ENCODE measurements around the gene PCK2.

Gene PCK2

GRCh38 chr14:24077086-24077485, 17.0 kb upstream of the PCK2 start:
- no peak for DNase-seq

DNA sequence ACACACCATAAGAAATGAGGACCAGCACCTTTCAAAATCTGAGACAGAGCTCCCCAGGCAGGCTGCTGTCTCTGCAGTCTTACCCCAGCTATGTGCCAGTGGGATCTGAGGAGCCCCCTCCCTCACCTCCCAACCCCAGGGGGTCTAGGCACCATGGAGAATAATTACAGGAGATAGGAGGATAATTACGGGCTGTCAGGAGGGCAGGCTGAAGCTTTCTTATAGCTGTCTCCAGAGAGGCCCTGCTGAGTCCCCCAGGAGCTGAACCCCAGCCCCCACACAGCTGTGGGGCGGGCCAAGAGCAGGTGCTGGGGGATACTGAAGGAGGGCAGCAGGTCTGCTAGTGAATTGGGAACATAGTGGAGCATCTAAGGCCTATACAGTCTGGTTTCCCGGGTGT, 16.0 kb upstream of the PCK2 start:
- peak; percentile 96 for DNase-seq

DNA sequence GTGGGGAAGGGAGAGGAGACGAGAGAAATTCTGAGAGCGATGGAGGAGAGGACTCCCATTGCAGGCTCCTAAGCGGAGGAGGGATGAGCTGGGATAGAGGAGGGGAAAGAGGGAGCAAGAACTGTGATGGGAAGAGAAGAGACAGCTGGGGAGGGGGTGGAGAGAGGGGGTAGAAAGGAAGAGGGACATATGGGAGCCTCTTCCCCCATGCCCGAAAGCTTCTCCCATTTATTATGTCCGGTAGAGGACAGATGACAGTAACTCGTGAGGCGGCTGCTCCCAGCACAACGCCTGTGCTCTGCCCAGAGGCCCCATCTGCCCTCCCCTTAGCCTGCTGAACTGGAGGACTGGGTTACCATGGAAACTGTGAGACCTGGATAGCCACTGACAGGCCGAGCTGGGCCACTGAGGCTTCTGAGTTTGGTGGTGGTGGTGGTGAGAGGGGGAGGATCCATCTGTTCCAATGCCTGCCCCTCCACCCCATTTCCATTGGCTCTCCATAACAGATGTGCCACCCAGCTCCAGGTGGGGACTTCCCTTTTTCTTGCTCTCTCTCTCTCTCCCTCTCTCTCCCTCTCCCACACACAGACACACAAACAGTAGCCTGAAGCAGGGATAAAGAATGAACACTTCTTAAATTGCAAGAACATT, 14.5 kb upstream of the PCK2 start:
- DNase-seq = peak; percentile 26

DNA sequence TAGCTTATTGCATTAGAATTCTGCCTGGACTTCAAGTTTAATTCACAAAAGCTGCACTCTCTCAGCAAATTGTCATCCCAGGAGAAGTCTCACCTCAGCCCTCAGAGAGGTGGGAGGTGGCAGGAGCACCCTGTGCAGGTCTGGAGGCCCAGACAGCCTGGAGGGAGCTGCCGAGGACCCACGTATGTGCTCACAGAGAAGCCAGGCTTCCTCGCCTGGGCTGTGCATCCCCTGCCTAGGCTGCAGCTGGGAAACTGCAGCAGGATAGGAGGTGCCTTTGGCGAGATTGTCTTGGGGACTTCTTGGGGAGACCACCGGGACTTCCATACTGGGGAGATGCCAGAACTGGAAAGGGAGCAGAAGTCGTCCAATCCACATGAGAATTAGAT, 14.0 kb upstream of the PCK2 start:
- DNase-seq = no peak

GRCh38 chr14:24080888-24081738, 13.0 kb upstream of the PCK2 start:
- DNase-seq = peak; percentile 68

DNA sequence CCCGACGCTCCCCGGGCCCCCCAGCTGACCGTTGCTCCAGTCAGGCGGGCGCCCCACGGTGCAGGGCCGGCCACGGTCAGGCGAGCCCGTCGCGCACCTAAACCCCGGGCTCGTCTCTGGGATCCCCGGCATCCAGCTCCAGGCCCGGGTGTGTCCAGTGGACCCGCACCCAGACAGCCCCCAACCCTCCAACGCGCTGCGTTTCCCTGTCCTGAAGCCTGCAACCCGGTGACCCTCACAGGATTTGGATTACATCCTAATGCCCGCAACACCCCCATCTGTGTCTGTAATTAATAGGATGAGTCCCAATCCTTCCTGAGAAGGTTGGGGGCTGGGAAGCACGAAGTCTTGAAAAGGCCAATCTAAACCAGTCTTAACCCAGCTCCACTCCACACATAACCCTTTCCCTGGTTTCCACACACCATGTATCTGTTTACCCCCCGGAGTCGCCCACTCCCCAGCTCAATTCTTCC, 12.3 kb upstream of the PCK2 start:
- DNase-seq = no peak

DNA sequence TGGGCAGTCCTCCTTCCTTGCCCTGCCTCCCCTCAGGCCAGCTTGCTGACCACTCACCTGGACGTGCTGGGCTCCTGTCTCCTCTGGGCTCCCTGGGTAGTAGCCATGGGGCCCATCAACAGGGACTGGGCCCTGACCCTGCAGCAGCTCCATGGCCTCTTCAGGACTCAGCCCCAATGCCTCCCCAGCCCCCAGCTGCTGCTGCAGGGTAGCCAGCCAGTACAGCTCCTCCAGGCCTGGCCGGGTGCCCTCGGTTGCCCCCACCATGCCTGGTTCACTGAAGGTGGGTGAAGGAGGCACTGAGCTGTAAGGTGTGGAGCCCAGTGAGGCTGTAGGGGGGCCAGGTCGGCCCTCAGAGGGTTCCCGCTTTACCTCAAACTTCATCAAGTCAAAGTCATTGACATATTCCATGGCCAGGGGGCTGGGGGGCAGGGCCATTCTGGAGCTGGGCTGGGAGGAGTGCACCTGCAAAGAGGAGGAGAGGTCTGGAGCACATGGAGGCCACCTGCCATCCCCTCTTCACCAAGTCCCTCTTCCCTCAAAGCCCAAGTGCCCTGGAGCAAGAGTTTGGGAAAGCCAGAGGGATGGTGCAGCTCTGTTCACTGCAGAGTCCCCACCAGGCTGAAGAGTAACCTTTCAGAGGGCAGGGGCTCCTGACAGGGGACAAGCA, 11.6 kb upstream of the PCK2 start:
- DNase-seq = no peak

GRCh38 chr14:24083462-24083861, 10.6 kb upstream of the PCK2 start:
- DNase-seq = no peak

DNA sequence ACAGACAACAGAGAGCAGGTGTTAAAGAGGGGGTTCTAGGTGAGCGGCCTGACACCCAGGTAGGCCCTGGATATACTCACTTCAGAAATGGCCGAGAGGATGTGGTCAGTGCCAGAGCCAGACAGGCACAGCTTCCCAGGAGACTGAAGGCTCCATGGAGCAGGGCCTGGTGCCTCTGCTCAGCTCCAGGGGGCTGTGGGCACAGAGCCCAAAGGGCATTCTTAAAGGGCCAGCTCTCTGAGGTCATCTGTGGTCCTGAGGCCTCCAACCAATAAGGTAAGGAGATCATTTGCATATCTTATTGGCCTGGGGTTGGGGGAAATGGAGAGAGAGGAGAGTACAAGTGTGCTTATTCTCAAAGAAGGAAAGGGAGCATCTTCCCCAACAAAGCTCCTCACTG, 9.7 kb upstream of the PCK2 start:
- DNase-seq = no peak

- DNase-seq = no peak
Observed at GRCh38 chr14:24085215-24085614, 8.9 kb upstream of the PCK2 start.

- no peak for DNase-seq
Observed at GRCh38 chr14:24086193-24086955, 7.7 kb upstream of the PCK2 start.

GRCh38 chr14:24087004-24087403, 7.1 kb upstream of the PCK2 start:
- DNase-seq = no peak

GRCh38 chr14:24088095-24088494, 6.0 kb upstream of the PCK2 start:
- DNase-seq = no peak

DNA sequence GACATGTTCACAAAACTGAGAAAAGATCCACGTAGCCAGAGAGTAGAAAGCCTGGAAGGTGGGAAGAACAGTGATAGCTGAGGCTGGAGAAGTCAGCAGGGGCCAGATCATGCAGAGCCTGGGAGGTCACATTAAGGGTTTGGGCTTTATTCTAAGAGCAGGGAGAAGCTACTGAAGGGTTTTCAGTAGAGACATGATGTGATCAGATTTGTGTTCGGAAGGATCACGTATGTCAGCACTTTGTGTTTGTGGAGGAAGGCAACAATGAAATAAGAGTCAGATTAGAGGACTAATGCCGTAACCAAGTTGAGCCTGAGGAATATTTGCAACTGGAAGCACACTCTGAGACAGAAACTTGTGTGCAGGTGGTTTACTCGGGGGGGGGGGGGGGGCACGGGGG, 4.2 kb upstream of the PCK2 start:
- DNase-seq = no peak

GRCh38 chr14:24092110-24092504, 2.0 kb upstream of the PCK2 start:
- DNase-seq = no peak

DNA sequence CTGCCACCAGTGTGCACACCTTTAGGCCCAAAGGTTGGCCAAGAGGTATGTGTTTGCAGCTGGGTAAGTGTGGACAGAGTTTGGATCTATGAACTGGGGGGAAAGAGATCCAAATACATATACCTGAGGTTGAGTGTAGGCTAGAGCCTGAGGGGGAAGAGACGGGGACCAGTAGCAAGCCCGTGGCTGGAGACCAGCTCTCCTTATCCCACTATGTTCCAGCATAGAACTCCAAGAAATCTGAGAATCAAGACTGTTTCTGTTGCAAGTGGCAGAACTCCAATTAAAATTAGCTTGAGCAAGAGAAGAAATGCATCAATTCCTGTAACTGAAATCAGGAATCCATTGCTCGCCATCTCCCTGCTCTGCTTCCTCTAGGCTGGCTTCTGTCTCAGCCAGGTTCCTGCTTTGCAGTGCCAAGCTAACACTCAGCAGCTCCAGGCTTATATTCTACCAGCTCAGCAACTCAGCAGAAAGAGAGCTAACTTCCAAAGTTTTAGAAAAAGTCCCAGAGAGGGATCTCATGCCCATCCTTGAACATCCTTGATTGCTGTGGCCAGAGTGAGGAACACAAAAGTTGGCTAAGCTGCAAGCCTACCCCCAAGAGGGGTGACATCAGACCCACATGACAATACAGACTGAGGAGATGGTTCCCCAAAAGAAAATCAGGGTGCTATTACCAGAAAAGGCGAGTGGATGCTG, 1.5 kb upstream of the PCK2 start:
- no peak for DNase-seq

DNA sequence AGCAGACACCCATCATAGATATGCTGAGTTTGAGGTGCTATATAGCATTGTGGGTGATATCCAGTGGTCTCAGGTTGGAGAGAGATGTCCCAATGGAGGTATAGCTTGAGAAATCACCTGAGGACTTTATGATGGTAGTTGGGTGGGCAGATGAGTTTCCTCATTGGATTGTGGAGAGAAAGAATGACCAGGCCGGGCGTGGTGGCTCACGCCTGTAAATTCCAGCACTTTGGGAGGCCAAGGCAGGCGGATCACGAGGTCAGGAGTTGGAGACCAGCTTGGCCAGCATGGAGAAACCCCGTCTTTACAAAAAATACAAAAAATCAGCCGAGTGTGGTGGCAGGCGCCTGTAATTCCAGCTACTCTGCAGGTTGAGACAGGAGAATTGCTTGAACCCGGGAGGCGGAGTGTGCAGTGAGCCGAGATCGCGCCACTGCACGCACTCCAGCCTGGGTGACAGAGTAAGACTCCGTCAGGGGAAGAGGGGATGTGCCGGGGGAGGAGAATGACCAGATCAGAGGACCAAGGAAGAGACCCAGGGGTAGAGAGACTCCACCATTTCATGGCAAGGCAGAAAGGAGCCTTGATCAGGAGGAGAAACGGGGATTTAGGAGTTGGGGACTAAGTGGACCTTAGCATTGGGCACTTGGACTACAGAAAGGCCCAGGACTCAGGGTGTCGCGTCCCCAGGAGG, 757 bp upstream of the PCK2 start:
- DNase-seq = no peak

- DNase-seq = no peak
Observed at GRCh38 chr14:24094841-24095270, 745 bp downstream of the PCK2 start.

GRCh38 chr14:24095271-24096068, 1.4 kb downstream of the PCK2 start:
- no peak for DNase-seq

- DNase-seq = no peak
Observed at GRCh38 chr14:24096545-24097181, 2.6 kb downstream of the PCK2 start.

Data from COR-L47 (cell line).